GM20431 (cell line): ENCODE results near the gene RETREG2.

Source experiments
- in situ Hi-C: fragments of 300-500 bp; cut with MseI, MboI; formaldehyde crosslinking; loops from one replicate; pipeline ENCODE4 v1.15.0; 2020; ENCODE audit warnings: low sequenced_read_pairs; ENCODE audit not compliant: unreplicated experiment

RETREG2 gene

GRCh38 chr2:219210886-219211362 is 32.8 kb downstream of the RETREG2 start:
- in situ Hi-C loops = no loop called here

- in situ Hi-C loops = no loop called here
Measured at GRCh38 chr2:219213026-219213415, 34.9 kb downstream of the RETREG2 start.

- in situ Hi-C loops = no loop called here
Measured at GRCh38 chr2:219213486-219214071, 35.5 kb downstream of the RETREG2 start.

- in situ Hi-C loops = no loop called here
Measured at GRCh38 chr2:219214141-219214540, 36.1 kb downstream of the RETREG2 start.

GRCh38 chr2:219214786-219215185 is 36.7 kb downstream of the RETREG2 start:
- in situ Hi-C loops = no loop called here

- in situ Hi-C loops = no loop called here
Measured at GRCh38 chr2:219215871-219216534, 37.9 kb downstream of the RETREG2 start.

- in situ Hi-C loops = no loop called here
Measured at GRCh38 chr2:219216535-219216915, 38.5 kb downstream of the RETREG2 start.

- in situ Hi-C loops = no loop called here
Measured at GRCh38 chr2:219218217-219218731, 40.2 kb downstream of the RETREG2 start.

- in situ Hi-C loops = no loop called here
Measured at GRCh38 chr2:219218732-219219701, 40.9 kb downstream of the RETREG2 start, which contains the start of gene ABCB6. TSS of gene ABCB6 (minus strand) at chr2:219218958. CDS start at chr2:219218673, 285 bp downstream.

GRCh38 chr2:219219784-219220532 is 41.9 kb downstream of the RETREG2 start:
- in situ Hi-C loops = no loop called here

GRCh38 chr2:219220652-219221402 is 42.8 kb downstream of the RETREG2 start:
- in situ Hi-C loops = no loop called here

GRCh38 chr2:219221957-219222518 is 44.0 kb downstream of the RETREG2 start:
- in situ Hi-C loops = no loop called here

GRCh38 chr2:219223831-219224610 is 45.9 kb downstream of the RETREG2 start:
- in situ Hi-C loops = no loop called here

GRCh38 chr2:219225350-219225749 is 47.3 kb downstream of the RETREG2 start:
- in situ Hi-C loops = no loop called here

- in situ Hi-C loops = no loop called here
Measured at GRCh38 chr2:219228041-219228910, 50.2 kb downstream of the RETREG2 start.

- in situ Hi-C loops = no loop called here
Measured at GRCh38 chr2:219228911-219229304, 50.8 kb downstream of the RETREG2 start.
